GM19035 (cell line): ENCODE results near the gene FAM151B.
"Not testable (repeated sequence)": the region's sequence is repeated elsewhere in the genome, so short reads cannot be mapped to it uniquely, and the experiment has no call there.

Experiments
- ATAC-seq: cut with Tn5 transposase; IDR thresholded peaks from one replicate; pipeline ENCODE4 v1.9.1; 2021; ENCODE audit not compliant: unreplicated experiment

The FAM151B gene, protein sequence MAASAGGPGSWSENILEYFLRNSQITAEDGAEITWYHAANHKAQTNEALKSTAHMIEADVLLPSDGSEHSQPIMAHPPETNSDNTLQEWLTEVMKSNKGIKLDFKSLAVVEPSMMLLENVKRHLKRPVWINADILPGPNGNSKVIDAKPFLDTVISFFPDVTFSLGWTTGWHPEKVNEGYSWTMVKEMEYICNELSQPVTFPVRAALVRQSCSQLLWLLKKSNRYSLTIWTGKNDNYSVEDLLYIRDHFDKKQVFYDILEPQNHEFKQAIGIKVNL

GRCh38 chr5:80487829-80488721 is at the start of gene FAM151B:
Gene FAM151B, plus strand, starts transcription at chr5:80488100. Its CDS starts 24 bp downstream, at chr5:80488124.
- peak; percentile 88 for ATAC-seq

- no peak for ATAC-seq
Observed at GRCh38 chr5:80438739-80439138, 49.2 kb upstream of the FAM151B start.

DNA sequence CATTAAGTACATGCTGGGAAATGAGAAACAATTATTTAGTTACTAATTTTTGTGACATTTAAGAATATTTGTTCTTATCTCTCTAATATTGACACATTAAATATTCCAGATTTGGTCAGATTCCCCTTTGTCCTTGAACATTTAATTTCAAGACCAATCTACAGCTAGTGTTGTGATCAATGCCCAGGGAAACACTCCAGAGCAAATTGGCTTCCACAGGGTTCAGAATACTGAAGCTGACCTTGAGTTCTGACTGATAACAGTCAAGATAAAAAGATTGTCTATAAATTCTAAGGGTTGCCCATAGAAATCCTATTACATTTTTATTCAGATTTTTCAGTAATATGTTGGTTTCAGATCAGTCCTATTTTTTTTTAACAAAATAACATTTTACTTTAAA is 48.7 kb upstream of the FAM151B start:
- no peak for ATAC-seq

DNA sequence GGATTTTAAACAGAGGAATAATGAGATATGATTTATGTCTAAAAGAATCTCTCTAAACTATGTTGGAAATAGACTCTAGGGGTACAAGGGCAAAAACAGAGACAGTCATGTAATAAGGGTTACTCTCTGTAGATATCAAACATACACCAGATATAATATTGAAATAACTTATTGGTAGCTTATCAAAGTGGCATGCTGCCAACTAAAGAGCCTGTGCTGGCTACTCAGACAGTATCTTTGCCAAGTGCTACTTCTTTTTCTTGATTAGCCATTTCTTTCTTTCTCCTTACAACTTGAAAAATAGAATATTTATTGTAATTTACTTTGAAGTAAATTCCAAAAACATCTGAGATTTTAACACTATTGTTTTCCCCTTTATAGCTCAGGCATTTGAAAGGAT is 45.2 kb upstream of the FAM151B start:
- no peak for ATAC-seq

DNA sequence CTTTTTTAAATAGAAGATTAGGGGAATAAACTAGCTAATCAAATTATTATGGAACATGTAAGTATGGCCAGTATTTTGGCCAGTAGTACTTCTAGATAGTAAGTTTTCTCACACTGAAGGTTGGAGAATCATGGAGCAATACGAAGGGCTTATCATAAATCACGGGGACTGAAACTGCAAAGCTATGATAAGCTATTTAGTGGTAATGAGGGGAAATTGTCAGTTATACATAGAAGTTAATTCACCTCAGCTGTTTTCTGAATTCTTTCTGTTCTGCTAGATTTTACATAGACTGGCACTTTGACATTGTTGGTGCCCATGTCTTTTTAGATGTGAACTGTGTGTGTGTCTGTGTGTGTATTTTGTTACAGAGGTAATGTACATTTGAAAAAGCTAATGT is 34.5 kb upstream of the FAM151B start:
- no peak for ATAC-seq

DNA sequence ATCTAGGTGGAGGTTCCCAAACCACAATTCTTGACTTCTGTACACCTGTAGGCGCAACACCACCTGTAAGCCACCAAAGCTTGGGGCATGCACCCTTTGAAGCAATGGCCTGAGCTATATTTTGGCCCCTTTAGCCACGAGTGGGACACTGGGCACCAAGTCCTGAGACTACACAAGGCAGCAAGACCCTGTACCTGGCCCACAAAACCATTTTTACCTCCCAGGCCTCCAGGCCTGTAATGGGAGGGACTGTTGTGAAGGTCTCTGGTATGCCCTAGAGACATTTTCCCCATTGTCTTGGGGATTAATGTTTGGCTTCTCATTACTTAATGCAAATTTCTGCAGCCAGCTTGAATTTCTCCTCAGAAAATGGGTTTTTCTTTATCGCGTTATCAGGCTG is 24.6 kb upstream of the FAM151B start:
- ATAC-seq = no peak

DNA sequence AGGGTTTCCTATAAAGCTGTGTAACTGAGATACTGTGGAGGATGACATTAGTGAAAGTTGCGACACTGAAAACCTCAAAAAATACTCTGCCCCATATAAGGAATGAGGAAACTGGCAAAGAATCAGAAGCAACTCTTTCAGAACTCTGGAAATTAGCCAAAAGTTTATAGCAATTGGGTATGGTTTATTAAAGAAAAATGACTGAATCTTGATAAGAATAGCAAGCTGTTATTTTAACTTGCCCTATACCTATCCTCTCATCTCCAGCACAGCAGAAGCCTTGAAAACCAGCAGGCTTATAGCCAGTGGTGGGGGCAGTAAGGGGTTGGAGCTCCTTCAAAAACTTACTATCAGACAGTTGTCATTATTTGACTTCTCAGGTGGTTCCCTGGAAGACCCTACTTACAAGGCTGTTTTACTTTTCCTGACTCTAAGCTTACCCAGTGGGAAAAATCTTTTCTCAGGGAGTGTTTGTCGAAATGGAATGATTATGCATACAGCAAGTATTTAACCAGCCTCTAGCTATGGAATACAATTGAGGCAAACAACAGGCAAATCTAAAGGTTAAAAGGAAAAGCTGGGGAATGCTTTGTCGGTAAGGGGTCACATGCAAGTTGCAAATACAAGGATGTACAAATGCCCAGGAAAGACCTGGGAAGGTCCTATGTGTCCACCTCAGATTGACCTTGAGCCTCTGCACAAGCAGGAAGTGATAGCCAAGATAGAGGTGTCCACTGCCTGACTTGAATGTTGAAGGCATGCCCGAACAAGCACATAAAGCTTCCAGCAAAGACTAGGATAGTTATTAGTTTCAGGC is 21.0 kb upstream of the FAM151B start:
- ATAC-seq = no peak

DNA sequence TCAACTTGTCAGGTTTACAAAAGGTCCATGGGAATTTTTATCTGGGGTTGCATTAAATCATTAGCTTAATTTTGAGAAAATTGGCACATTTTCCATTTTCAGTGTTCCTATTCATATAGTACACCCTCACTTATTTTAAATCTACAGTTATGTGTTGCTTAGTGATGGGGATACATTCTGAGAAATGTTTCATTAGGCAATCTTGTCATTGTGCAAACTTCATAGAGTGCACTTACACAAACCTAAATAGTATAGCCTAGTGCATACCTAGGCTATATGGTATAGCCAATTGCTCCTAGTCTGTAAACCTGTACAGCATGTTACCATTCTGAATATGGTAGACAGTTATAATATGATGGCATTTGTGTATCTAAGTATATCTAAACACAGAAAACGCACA is 19.8 kb upstream of the FAM151B start:
- no peak for ATAC-seq

GRCh38 chr5:80470631-80471030 is 17.3 kb upstream of the FAM151B start:
- ATAC-seq = not testable (repeated sequence)

GRCh38 chr5:80474929-80475328 is 13.0 kb upstream of the FAM151B start:
- ATAC-seq = no peak

DNA sequence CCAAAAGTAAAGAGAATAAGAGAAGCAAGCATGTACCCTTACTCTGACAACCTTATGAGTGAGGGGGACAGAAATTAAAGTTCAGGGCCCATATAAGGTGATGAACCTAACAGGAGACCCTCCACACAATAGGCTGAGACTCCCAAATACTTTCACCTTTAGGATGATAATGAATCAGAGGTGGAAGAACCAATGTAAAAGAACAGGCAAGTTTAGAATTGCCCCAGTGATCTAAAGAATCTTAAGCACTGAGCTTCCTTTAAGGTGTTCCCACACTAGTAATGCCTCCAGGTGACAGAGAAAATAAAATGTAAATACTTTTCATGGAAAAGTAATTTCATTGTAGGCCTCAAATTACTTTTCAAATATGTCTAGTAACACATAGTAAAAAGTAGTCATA is 8.2 kb upstream of the FAM151B start:
- no peak for ATAC-seq

- ATAC-seq = no peak
Observed at GRCh38 chr5:80480354-80480753, 7.5 kb upstream of the FAM151B start.

DNA sequence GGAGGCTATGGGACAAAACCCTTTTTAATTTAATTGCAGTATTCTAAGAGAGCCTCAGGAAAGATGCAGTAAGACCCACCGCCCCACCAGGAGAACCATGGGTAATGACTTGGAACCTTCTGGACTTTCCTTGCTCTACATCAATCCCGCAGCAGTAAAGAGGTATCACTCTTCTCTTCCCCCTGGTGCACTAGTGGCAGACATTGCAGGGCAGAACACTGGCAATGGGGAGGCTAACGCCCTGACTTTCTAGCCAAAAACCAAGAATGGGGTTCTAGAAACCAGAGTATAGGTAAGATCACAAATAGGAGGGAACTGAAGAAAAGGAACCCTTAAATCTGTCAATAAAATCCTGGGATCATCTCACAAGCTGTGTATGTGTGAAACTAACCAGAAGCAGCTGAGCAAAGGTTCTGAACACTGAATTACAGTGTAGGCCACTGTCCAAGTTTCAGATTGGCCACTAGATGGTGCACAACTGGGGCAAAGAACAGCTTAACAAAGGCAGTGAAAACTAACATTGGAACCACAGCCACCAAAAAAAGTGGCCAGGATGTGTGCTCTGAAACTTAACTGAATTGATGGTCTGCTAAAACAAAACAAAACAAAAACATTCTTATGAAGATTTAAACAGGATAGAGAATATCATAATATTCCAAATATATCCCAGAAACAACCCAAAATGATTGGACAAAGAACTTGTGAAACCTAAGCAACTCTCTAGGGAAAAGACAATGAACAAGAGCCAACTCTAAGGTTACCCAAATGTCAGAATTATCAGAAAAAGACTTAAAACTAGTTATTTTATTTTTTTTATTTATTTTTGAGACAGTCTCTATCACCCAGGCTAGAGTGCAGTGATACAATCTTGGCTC is 6.6 kb upstream of the FAM151B start:
- ATAC-seq = peak; percentile 49

DNA sequence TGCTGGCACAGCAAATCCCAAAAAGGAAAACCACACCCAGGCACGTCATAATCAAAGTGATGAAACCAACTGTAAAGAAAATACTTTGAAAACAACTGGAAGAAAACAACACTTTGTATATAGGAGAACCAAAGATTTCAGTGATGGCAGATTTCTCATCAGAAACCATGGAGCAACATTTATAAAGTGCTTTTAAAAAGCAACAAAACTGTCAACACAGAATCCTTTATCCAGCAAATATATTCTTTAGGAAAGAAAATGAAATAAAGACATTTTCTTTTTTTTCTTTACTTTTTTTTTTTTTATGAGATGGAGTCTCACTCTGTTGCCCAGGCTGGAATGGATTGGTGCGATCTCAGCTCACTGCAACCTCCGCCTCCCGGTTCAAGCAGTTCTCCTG is 5.3 kb upstream of the FAM151B start:
- ATAC-seq = no peak

GRCh38 chr5:80483636-80484232 is 4.2 kb upstream of the FAM151B start:
- no peak for ATAC-seq

DNA sequence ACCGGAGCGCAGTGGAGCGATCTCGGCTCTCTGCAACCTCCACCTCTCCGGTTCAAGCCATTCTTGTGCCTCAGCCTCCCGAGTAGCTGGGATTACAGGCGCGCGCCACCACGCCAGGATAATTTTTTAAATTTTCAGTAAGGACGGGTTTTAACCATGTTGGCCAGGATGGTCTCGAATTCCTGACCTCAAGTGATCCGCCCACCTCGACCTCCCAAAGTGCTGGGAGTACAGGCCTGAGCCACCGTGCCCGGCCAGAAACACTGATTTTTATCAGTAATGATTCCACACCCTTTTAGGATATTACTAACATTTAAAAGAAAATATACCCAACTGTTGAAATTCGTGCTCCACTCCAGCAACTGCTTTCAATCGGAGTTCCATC is 464 bp upstream of the FAM151B start:
- no peak for ATAC-seq

DNA sequence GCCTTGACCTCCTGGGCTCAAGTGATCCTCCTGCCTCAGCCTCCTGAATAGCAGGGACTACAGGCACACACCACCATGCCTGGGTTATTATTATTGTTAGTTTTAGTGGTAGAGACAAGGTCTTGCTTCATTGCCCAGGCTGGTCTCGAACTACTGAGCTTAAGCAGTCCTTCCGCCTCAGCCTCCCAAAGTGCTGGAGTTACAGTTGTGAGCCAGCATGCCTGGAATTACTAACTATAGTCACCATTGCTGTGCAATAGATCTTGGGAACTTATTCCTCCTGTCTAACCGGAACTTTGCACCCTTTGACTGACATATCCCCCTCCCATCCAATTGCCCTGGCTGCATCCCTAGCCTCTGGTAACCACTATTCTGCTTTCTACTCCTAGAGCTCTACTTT is 3.4 kb downstream of the FAM151B start:
- no peak for ATAC-seq

- ATAC-seq = no peak
Observed at GRCh38 chr5:80492741-80493140, 4.8 kb downstream of the FAM151B start.

DNA sequence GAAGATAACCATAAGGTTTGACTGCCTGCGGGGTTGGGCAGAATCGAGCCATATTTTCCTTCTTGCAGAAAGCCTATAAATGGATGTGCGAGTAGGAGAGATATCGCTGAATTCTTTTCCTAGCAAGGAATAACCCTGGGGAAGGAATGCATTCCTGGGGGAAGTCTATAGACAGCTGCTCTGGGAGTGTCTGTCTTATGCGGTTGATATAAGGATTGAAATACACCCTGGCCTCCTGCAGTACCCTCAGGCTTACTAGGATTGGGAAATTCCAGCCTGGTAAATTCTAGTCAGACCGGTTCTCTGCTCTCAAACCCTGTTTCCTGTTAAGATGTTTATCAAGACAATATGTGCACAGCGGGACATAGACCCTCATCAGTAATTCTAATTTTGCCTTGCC is 5.5 kb downstream of the FAM151B start:
- not testable (repeated sequence) for ATAC-seq

DNA sequence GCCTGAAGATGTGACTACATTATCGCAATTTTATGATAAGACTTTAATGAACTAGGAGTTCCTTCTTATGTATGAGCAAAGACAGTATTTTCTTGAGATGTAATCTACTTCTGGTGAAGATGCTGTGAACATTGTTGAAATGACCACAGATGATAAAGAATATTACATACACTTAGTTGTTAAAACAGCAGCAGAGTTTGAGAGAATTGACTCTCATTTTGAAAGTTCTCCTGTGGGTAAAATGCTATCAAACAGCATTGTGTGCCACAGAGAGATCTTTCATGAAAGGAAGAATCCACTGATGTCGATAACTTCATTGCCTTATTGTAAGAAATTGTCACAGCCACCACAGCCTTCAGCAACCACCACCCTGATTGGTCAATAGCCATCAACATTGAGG is 8.0 kb downstream of the FAM151B start:
- ATAC-seq = no peak
